ENCODE results near the gene ZNF143. TPM values are rescaled to one million over a fixed set of nuclear protein-coding genes. Genes with fewer than 3 reads are reported as not detected.
A peak's percentile ranks its signal among the peaks of the same experiment; 100 is the strongest.

Gene ZNF143
- total RNA-seq, 1 experiment from 2014 or later, result 35.8 TPM

GRCh38 chr11:9509041-9509440, 48.2 kb downstream of the ZNF143 start (continued):
- TF ChIP-seq ZSCAN18 (CRISPR knock-in tag; IDR thresholded peaks at IDR 0.05), result no peak
- TF ChIP-seq AFF4 (CRISPR knock-in tag; IDR thresholded peaks at IDR 0.05; ENCODE audit: borderline replicate concordance), result no peak
- TF ChIP-seq SMAD4 (CRISPR knock-in tag; IDR thresholded peaks at IDR 0.05), result no peak
- no peak for TF ChIP-seq ZNF219 (CRISPR knock-in tag; IDR thresholded peaks at IDR 0.05; ENCODE audit: borderline replicate concordance)
- TF ChIP-seq STAT6 (CRISPR knock-in tag; conservative IDR thresholded peaks at IDR 0.05; ENCODE audit: low read depth), result no peak
- no peak for TF ChIP-seq TEAD4 (CRISPR knock-in tag; IDR thresholded peaks at IDR 0.05)
- no peak for TF ChIP-seq E2F5 (CRISPR knock-in tag; IDR thresholded peaks at IDR 0.05)
- TF ChIP-seq PREB (CRISPR knock-in tag; IDR thresholded peaks at IDR 0.05; ENCODE audit: borderline replicate concordance), result no peak
- no peak for TF ChIP-seq CBFB (CRISPR knock-in tag; IDR thresholded peaks at IDR 0.05; ENCODE audit: low read depth)

GRCh38 chr11:9512370-9513019, 51.7 kb downstream of the ZNF143 start:
- Mint-ChIP-seq H3K36me3 (peaks cover 61% of the 10 kb centered on the region), H3K4me1 (peaks cover 12% of the 10 kb centered on the region), H3K4me3 (no peak overlapping the region), H3K27ac (peak overlapping the region; percentile 4; the same call in 1 of the 2 replicates), H3K9me3 (peaks cover 3% of the 10 kb centered on the region), H3K27me3 (ENCODE audit: low read depth) (no peaks in the 10 kb centered on the region)
- DNase-seq (ENCODE audit: low spot score), result no peak
- CTCF ChIA-PET, result no interaction called here
- POLR2A ChIA-PET, result interaction anchor here (0.6 kb wide), 1 partner anchor 195 kb away, joined by 6 read pairs; no protein-coding TSS in a partner anchor
- no peak for ATAC-seq
- TF ChIP-seq ZNF317 (CRISPR knock-in tag; IDR thresholded peaks at IDR 0.05; ENCODE audit: borderline replicate concordance, low read depth) (no peak), IRF1 (CRISPR knock-in tag; IDR thresholded peaks at IDR 0.05) (no peak), STAT6 (CRISPR knock-in tag; conservative IDR thresholded peaks at IDR 0.05; ENCODE audit: low read depth) (no peak), EMX1 (CRISPR knock-in tag; IDR thresholded peaks at IDR 0.05) (no peak), NR1H2 (CRISPR knock-in tag; IDR thresholded peaks at IDR 0.05) (no peak), AFF4 (CRISPR knock-in tag; IDR thresholded peaks at IDR 0.05; ENCODE audit: borderline replicate concordance) (no peak), NFYB (CRISPR knock-in tag; conservative IDR thresholded peaks at IDR 0.05; ENCODE audit: low read depth) (no peak), USF2 (CRISPR knock-in tag; IDR thresholded peaks at IDR 0.05) (no peak)

All from WTC11 (cell line).